Ureter (tissue), 1 donor: ENCODE results near the gene RPS3. TPM values are rescaled to one million over a fixed set of nuclear protein-coding genes. Genes with fewer than 3 reads are reported as not detected.
A peak's percentile ranks its signal among the peaks of the same experiment; 100 is the strongest.
"Not testable (repeated sequence)": the region's sequence is repeated elsewhere in the genome, so short reads cannot be mapped to it uniquely, and the experiment has no call there.

Source experiments
- DNase-seq: peaks from one replicate; pipeline ENCODE4 v3.0.0-alpha.2; 2020; ENCODE audit warnings: low spot score
- total RNA-seq: library from RNA; stranded (reverse); gene quantifications from one replicate; pipeline ENCODE4 v1.2.4, GENCODE V29; 2023
- donor health status: DM: yes; HTN: yes; CAD: no.

RPS3 gene
- total RNA-seq, 1 donor from 2014 or later, result 3,031 TPM

- no peak for DNase-seq
These were observed 19.1 kb upstream of the RPS3 start for GRCh38 chr11:75380245-75380644.

- peak; percentile 54 for DNase-seq
These were observed 18.4 kb upstream of the RPS3 start for GRCh38 chr11:75380716-75381420.

DNA sequence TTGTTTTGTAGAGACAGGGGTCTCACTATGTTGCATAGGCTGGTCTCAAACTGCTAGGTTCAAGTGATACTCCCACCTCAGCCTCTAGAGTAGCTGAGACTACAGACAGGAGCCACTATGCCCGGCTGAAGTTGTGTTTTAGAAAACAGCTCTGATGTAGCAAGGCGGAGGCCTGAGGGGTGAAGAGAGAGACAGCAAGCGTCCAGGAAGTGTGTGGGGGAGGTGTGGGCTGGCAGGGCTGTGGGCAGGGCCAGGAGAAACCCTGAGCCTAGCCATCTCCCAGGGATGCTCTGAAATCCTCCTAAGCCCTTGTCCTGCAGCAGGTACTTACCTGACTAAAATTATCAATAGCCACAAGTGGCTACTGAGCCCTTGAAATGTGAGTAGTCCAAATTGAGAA lies 16.1 kb upstream of the RPS3 start:
- DNase-seq, result no peak

DNA sequence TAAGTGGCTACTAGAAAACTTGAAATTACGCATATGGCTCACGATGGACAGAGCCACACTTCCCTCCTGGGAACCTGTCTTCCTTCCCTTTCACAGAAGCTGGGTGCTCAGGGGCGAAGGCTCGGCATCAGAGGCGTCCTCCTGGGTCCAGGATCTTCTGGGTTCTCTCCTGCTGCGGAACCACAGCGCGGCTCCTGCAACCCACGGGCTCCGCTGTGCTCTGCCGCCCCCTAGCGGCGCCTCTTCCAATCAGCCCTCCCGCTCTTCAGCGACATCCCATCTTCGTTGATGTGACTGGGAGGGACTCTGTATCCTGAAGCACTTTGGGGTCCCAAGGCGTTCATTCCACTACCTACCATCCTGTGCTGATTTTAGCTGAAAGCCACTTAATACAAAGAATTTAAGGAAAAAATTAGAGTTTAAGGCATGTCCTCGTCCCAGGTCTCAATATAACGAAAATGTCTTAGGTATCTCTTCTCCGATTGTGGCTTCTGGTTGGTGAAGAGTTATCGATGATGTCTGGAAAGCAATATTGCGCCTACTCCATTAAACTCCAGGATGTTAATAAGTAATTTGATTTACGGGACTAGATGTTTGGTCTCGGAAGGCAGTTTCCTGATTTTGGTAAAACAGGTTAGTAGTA lies 14.8 kb upstream of the RPS3 start:
- DNase-seq, result peak; percentile 78

- DNase-seq, result no peak
These were observed 12.2 kb upstream of the RPS3 start for GRCh38 chr11:75386942-75387630.

GRCh38 chr11:75387736-75388294 lies 11.5 kb upstream of the RPS3 start:
- DNase-seq, result no peak

DNA sequence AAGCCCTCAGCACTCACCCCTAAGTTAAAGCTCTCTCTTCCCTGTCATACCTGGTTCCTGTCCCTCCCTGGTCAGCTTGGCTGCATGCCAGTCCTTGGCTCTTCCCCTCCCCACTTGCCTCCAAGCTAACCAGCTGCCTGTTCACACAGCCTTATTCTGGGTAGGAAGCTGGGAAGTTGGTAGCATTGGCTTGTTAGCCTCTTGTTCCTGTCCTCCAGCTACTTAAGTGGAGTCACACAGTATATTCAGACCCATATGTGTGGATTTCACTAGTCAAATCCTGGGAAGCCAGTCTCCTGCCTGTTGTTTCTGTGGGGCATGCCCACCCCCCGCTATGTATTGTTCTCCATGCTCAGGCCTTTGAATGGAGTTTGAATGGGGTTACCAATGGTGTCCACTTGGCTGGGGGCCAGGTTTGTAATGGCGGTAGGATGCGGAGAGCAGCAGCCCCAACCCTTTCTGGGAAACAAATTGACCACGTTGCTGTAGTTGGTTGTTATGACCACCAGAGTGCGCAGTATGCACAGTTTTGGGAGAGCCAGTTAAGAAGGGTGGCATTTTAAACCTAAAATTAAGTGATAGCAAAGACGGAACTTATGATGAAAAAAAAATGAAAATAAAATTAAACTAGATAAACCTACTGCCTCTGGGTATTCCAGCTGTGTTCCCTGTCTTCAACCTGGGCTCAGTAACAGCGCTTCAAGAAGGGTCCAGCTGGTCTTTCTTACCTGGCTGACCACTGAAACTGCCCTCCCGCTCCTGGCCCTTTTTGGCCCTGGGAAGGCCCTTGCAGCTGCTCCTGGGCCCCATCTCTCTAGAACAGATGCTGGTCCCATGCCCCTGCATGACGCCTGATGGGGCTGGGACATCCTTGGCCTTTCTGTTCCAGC lies 10.7 kb upstream of the RPS3 start:
- peak; percentile 75 for DNase-seq

- no peak for DNase-seq
These were observed 10.1 kb upstream of the RPS3 start for GRCh38 chr11:75389276-75389605.

DNA sequence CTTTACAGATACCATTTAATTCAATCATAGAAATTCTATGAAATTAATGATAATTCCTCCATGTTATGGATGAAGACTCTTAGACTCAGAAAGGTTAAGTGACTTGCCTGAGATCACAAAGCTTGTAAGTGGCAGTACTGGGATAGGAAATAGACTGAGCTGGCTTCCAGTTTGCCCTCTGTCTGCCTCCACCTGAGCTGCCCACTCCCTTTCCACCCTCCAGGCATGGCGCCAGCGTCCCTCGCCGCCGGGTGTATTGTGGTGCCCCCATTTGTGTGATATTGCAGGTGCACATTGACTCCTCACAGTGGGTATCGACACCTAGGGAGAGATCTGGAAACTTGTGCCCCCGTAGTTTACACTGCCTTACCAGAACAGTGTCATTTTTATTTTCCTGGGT lies 9.4 kb upstream of the RPS3 start:
- no peak for DNase-seq

- no peak for DNase-seq
These were observed 5.1 kb upstream of the RPS3 start for GRCh38 chr11:75394085-75394840.

DNA sequence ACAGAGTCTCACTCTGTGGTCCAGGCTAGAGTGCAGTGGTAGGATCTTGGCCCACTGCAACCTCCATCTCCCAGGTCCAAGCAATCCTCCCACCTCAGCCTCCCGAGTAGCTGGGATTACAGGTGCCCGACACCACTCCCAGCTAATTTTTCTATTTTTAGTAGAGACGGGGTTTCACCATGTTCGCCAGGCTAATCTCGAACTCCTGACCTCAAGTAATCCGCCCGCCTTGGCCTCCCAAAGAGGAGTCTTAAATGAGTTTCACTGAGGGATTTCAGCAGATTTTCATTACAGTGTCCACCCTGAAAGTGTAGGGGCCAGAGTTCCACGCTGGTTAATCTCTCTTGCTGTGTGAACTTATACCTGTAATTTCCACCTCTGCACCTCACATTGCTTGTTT lies 412 bp upstream of the RPS3 start:
- DNase-seq, result no peak

- no peak for DNase-seq
These were observed 988 bp downstream of the RPS3 start for GRCh38 chr11:75400146-75400865.

DNA sequence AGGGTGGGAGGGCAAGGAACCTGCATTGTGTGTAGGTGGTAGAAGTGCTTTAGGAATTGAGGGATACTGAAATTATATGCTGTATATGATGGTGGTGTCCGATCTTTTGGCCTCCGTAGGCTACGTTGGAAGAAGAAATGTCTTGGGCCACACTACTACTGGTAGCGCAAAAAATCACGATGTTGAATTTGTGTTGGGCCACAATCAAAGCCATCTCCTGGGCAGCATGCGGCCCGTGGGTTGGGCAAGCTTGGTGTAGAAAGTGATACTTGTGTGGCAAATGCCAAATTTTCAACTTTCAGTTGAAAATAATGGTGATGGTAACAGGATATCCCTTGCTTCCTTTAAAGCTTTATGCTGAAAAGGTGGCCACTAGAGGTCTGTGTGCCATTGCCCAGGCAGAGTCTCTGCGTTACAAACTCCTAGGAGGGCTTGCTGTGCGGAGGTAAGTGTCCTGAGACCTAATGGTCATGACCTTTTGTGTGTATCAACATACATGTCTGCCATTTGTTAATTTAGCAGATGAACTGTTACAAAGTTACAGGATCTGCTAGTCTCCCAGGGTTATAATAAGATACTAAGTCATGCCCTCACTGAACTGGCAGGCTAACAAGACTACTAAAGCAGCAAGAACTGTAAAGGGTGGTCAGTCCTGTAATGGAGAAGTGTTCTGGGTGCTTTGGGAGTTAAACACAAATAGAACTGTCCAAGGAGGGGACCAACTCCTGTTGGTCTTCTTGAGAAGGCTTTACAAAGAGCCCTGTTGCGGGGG lies 2.9 kb downstream of the RPS3 start:
- no peak for DNase-seq

GRCh38 chr11:75403037-75403436 lies 3.7 kb downstream of the RPS3 start:
- DNase-seq, result no peak

DNA sequence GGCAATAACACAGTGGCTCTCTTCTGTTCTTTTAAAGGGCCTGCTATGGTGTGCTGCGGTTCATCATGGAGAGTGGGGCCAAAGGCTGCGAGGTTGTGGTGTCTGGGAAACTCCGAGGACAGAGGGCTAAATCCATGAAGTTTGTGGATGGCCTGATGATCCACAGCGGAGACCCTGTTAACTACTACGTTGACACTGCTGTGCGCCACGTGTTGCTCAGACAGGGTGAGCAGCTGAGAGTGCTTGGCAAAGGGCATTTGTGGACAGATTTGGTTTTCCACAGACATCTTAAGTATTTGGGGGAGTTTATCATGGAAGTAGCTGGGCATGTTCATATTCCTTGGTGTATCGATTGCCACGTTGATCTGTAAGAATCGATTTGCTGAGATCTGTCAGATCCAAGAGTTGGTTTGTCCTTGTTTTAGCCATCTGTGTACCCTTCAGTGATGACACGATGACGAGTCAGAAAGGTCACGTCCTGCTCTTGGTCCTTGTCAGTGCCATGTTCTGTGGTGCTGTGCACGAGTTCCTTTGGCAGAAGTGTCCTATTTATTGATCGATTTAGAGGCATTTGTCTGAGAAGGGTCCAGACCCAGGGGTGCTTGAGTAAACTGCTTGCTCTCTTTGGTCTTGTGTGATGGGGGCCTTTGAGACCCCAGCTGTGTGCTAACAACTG lies 4.8 kb downstream of the RPS3 start:
- DNase-seq, result no peak

GRCh38 chr11:75406338-75406777 lies 7.0 kb downstream of the RPS3 start:
- no peak for DNase-seq

GRCh38 chr11:75408957-75409219 lies 9.6 kb downstream of the RPS3 start:
- no peak for DNase-seq

DNA sequence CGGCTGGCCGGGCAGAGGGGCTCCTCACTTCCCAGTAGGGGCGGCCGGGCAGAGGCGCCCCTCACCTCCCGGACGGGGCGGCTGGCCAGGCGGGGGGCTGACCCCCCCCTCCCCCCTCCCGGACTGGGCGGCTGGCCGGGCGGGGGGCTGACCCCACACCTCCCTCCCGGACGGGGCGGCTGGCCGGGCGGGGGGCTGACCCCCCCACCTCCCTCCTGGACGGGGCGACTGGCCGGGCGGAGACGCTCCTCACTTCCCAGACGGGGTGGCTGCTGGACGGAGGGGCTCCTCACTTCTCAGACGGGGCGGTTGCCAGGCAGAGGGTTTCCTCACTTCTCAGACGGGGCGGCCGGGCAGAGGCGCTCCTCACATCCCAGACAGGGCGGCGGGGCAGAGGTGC lies 10.7 kb downstream of the RPS3 start:
- not testable (repeated sequence) for DNase-seq

DNA sequence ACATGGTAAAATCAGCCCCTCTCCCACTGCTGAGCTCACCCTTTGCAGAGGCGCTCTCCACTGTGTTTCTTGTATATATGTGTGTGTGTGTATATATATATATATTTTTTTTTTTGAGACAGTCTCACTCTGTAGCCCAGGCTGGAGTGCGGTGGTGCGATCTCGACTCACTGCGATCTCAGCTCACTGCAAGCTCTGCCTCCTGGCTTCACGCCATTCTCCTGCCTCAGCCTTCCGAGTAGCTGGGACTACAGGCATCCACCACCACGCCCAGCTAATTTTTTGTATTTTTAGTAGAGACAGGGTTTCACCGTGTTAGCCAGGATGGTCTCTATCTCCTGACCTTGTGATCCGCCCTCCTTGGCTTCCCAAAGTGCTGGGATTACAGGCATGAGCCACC lies 13.8 kb downstream of the RPS3 start:
- DNase-seq, result not testable (repeated sequence)
